ENCODE measurements around the gene SCN7A.

GRCh38 chr2:166410828-166411472 lies 83.1 kb downstream of the SCN7A start:
- no peak for TF ChIP-seq EZH2phosphoT487 (conservative IDR thresholded peaks at IDR 0.05; ENCODE audit: low read length)
- TF ChIP-seq, protein P1, sequence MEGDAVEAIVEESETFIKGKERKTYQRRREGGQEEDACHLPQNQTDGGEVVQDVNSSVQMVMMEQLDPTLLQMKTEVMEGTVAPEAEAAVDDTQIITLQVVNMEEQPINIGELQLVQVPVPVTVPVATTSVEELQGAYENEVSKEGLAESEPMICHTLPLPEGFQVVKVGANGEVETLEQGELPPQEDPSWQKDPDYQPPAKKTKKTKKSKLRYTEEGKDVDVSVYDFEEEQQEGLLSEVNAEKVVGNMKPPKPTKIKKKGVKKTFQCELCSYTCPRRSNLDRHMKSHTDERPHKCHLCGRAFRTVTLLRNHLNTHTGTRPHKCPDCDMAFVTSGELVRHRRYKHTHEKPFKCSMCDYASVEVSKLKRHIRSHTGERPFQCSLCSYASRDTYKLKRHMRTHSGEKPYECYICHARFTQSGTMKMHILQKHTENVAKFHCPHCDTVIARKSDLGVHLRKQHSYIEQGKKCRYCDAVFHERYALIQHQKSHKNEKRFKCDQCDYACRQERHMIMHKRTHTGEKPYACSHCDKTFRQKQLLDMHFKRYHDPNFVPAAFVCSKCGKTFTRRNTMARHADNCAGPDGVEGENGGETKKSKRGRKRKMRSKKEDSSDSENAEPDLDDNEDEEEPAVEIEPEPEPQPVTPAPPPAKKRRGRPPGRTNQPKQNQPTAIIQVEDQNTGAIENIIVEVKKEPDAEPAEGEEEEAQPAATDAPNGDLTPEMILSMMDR (IDR thresholded peaks at IDR 0.05; ENCODE audit: insufficient read depth, low read length, poor library complexity, severe bottlenecking): no peak
